Heart left ventricle (tissue), 16 donors: ENCODE results near the gene RSPRY1. TPM values are rescaled to one million over a fixed set of nuclear protein-coding genes. Genes with fewer than 3 reads are reported as not detected.

ENCODE experiments used
- ATAC-seq, 4 donors: fragments of 200-7000 bp; cut with Tn5 transposase; one replicate each; pipeline ENCODE4 v1.9.1; 2020 to 2022; ENCODE audit warnings: moderate library complexity in 4 of 4, mild to moderate bottlenecking in 3 of 4, moderate number of reproducible peaks in 1 of 4
- DNase-seq, 5 donors: peaks; one replicate each; pipeline ENCODE4 v3.0.0-alpha.2; 2020
- H3K27ac ChIP-seq, 12 donors: fragments of 200-600 bp; sonication (generic) in 4 of 12; one replicate each; pipeline versions ENCODE4 v1.5.0 to v1.8.0; 2016 to 2022; ENCODE audit warnings: mild to moderate bottlenecking in 2 of 12
- H3K27me3 ChIP-seq, 9 donors: fragments of 200-600 bp; sonication (generic) in 2 of 9; one replicate each; pipeline versions ENCODE4 v1.5.1 to v1.8.0; 2016 to 2022; ENCODE audit warnings: mild to moderate bottlenecking in 3 of 9
- H3K36me3 ChIP-seq, 9 donors: fragments of 200-600 bp; sonication (generic) in 2 of 9; one replicate each; pipeline versions ENCODE4 v1.5.0 to v1.8.0; 2018 to 2022; ENCODE audit warnings: mild to moderate bottlenecking in 2 of 9
- H3K4me1 ChIP-seq, 12 donors: fragments of 200-600 bp; sonication (generic) in 4 of 12; one replicate each; pipeline versions ENCODE4 v1.5.0 to v1.8.0; 2016 to 2022; ENCODE audit warnings: mild to moderate bottlenecking in 3 of 12
- H3K4me3 ChIP-seq, 12 donors: fragments of 200-600 bp; sonication (generic) in 4 of 12; one replicate each; pipeline versions ENCODE4 v1.5.0 to v1.8.0; 2017 to 2022; ENCODE audit warnings: mild to moderate bottlenecking in 9 of 12, moderate library complexity in 4 of 12
- H3K9me3 ChIP-seq, 12 donors: fragments of 200-600 bp; sonication (generic) in 4 of 12; one replicate each; pipeline versions ENCODE4 v1.5.0 to v1.8.0; 2016 to 2022; ENCODE audit warnings: mild to moderate bottlenecking in 1 of 12
- CTCF ChIP-seq, 12 donors: fragments of 200-600 bp; sonication (generic) in 4 of 12; IDR thresholded peaks; one replicate each; pipeline versions ENCODE4 v1.5.0 to v1.8.0; 2018 to 2022; ENCODE audit warnings: antibody characterized with exemption in 12 of 12, mild to moderate bottlenecking in 5 of 12
- POLR2A ChIP-seq, 2 donors: fragments of 450-650 bp; IDR thresholded peaks; one replicate each; pipeline ENCODE4 v1.6.1; 2017; ENCODE audit warnings: antibody characterized with exemption in 2 of 2, mild to moderate bottlenecking in 2 of 2, moderate library complexity in 2 of 2
- WGBS, 4 donors: extraction: QIAGEN DNeasy Blood & Tissue Kit in 2 of 4; methylation state at CpG; one replicate each; pipeline versions ENCODE4 v1.1.5 to v1.1.7; 2013 to 2018; 5-methylcytosine and 5-hydroxymethylcytosine counted together
- intact Hi-C, 10 donors: fragments of 100-400 bp; cut with DNase I; formaldehyde crosslinking; loops; one replicate each; pipeline versions ENCODE4 v1.11.1 to v1.14.2; 2022
- polyA plus RNA-seq, 2 donors: library from polyadenylated mRNA; stranded (reverse); fragments of 200-250 nt; gene quantifications; one replicate each; pipeline ENCODE4 v1.2.3, GENCODE V29; 2013
- total RNA-seq, 9 donors: library from RNA; depleted of rRNA in 2 of 9; stranded (reverse); fragments of >200 nt in 2 of 9; fragmentation: NEBNext Ultra II Directional in 3 of 9; extraction: Animal tissue kit (Norgen Biotek cat#: 25700) in 3 of 9; gene quantifications; one replicate each; pipeline versions ENCODE4 v1.1.0 to v1.2.4, GENCODE V29; 2016 to 2023
- donor health status: ischemic (EF 13 %, LVEDD 7.1; RV severe dilation, severe dysfunction).
- donor health status: healthy with polysubstance abuse.
- donor health status: DM: no; HTN: yes; CAD: no.
- donor health status: DM: no; HTN: no; CAD: no.
- donor health status: ischemic (EF 25% LVEDD 6.9; RV normal size, moderate dysfunction).
- donor health status: ischemic (EF 25% LVEDD 5.7; RV mildly dilated, moderate dysfunction).
- donor health status: healthy.
- donor health status: DM: yes; HTN: yes; CAD: no.
- donor health status: ischemic (EF 35%, LVEDD 5.7; RV mildly dilated, moderate dysfunction).
- donor health status: nonischemic (EF 11% LVEDD 7.7; RV severe dilation, severe dysfunction).
- donor health status: DM: yes; HTN: yes; CAD: no.
- donor health status: PGD.
- donor health status: ischemic (EF 29% LVEDD 5.4; RV normal size, mild dysfunction).
- donor health status: nonischemic (EF 23%, LVEDD 6.1; RV moderate dilation, normal function).

RSPRY1 gene
- total and polyA plus RNA-seq, 11 donors = 5.4 to 22.9 (median 17.1) TPM

DNA sequence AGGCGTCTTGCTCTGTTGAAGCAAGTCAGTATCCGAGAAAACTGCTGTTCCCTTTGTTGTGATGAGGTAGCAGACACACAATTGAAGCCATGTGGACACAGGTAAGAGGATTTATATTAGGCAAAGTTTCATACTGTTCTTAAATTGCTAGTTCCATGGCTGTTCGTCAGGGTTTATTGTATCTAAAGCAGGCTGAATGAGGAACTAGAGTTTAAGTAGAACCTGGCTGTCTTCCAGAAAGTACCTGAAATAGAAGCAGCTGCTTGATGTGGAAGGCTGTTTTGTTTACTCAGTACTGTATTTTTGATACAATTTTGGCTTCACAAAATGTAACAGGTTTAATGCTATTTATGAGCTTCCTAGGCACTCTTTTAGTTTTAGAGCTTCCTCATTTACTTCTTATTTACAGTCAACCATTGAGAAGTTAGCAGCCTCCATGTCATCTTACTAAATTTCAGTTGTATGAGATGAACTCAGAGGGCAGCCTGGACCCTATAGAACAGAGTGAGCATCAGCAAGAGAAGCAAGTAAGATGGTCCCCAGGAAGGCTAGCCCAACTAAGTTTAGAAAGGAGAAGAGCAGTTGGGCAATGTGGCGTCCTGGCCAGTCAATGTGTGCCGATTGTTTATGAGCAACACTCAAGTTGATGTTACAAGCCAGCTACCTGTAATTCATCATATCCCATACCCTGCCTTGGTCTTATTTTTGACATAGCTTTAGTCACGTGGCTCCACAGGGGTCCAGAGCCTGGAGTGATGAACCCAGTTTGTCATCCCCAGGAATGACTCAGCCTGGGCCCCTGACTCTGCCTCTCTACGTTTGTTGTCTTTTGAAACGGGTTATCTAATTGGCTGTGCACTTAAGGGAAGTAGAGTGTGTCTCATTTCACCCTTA lies 49.2 kb downstream of the RSPRY1 start:
- H3K27ac ChIP-seq = peak overlapping the region in 5 of 12 donors; percentile 5 to 72 (median 65)
- DNase-seq = no peak
- intact Hi-C loops = loop anchor here in 1 of 10 donors (5.0 kb wide), 1 partner anchor 43 kb away; no protein-coding TSS in a partner anchor
- 66 to 79% (median 72%) methylated on average over 8 of the region's 8 CpGs for WGBS, 4 donors
- H3K27me3 ChIP-seq = no peaks in the 10 kb centered on the region
- H3K9me3 ChIP-seq = no peaks in the 10 kb centered on the region
- peaks cover 4 to 99% (median 95%) of the 10 kb centered on the region in 9 donors for H3K36me3 ChIP-seq
- ATAC-seq = peak in 3 of 4 donors; percentile 13 to 25 (median 17)
- no peak overlapping the region for H3K4me3 ChIP-seq
- no peak for TF ChIP-seq POLR2A (IDR thresholded peaks at IDR 0.05)
- no peak for TF ChIP-seq CTCF (IDR thresholded peaks at IDR 0.05)
- peaks cover 0 to 24% (median 7%) of the 10 kb centered on the region in 12 donors for H3K4me1 ChIP-seq

DNA sequence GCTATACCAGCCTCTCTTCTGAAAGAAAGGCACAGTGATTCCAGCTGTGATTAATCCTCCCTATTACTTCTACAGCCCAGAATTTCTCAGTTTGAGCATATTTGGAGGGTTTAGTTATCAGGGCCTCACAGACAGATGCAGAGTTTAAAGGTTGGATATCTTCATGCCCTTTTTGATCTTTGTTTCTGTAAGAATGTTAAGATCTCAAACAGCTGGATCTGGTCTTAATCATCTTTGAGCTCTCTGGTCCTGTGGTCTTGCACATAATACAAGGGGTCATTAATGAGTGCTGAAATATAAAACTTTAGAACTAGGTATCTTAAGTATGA lies 49.9 kb downstream of the RSPRY1 start:
- Histone ChIP-seq H3K4me1 (peaks cover 0 to 24% (median 8%) of the 10 kb centered on the region in 12 donors), H3K27ac (no peak overlapping the region), H3K27me3 (no peaks in the 10 kb centered on the region), H3K36me3 (peaks cover 4 to 98% (median 89%) of the 10 kb centered on the region in 9 donors), H3K4me3 (no peak overlapping the region), H3K9me3 (no peaks in the 10 kb centered on the region)
- no peak for ATAC-seq
- intact Hi-C loops = loop anchor here in 1 of 10 donors (5.0 kb wide), 1 partner anchor 44 kb away; no protein-coding TSS in a partner anchor
- no peak for DNase-seq
- no peak for TF ChIP-seq CTCF (IDR thresholded peaks at IDR 0.05)
- no peak for TF ChIP-seq POLR2A (IDR thresholded peaks at IDR 0.05)

GRCh38 chr16:57238682-57239081 lies 52.6 kb downstream of the RSPRY1 start:
- WGBS, 4 donors = 81 to 90% (median 87%) methylated on average over 2 of the region's 2 CpGs
- H3K27ac ChIP-seq = no peak overlapping the region
- peaks cover 0 to 20% (median 8%) of the 10 kb centered on the region in 12 donors for H3K4me1 ChIP-seq
- no peaks in the 10 kb centered on the region for H3K9me3 ChIP-seq
- H3K27me3 ChIP-seq = no peaks in the 10 kb centered on the region
- H3K36me3 ChIP-seq = peaks cover 0 to 71% (median 62%) of the 10 kb centered on the region in 9 donors
- no peak for TF ChIP-seq POLR2A (IDR thresholded peaks at IDR 0.05)
- TF ChIP-seq CTCF (IDR thresholded peaks at IDR 0.05) = no peak
- no peak overlapping the region for H3K4me3 ChIP-seq
- ATAC-seq = no peak
- intact Hi-C loops = loop anchor here in 1 of 10 donors (5.0 kb wide), 1 partner anchor 46 kb away; no protein-coding TSS in a partner anchor
- DNase-seq = no peak

DNA sequence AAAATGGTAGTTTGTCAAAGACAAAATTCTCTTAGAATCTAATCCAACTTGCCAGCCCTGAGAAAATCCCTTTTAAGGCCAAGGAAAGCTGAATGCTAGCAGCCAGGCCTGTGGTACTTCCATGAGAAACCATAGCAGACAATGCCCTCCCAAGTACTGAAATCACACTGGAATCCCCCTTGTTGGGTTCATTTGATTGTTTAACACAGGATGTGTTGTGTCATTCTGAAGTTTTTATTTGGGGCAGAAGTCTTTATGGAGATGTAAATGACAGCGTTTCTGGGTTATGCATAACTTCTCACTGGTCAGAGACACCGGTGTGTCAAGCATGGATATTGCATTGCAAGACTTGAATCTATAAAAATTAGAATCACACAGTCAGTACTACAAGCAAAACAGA lies 53.0 kb downstream of the RSPRY1 start:
- TF ChIP-seq POLR2A (IDR thresholded peaks at IDR 0.05) = no peak
- no peak for TF ChIP-seq CTCF (IDR thresholded peaks at IDR 0.05)
- no peak overlapping the region for H3K4me3 ChIP-seq
- DNase-seq (no peak), ATAC-seq (no peak)
- H3K36me3 ChIP-seq = peaks cover 0 to 67% (median 58%) of the 10 kb centered on the region in 9 donors
- H3K4me1 ChIP-seq = peaks cover 0 to 18% (median 6%) of the 10 kb centered on the region in 12 donors
- no peaks in the 10 kb centered on the region for H3K9me3 ChIP-seq
- intact Hi-C loops = loop anchor here in 1 of 10 donors (5.0 kb wide), 1 partner anchor 47 kb away; no protein-coding TSS in a partner anchor
- H3K27me3 ChIP-seq = no peaks in the 10 kb centered on the region
- H3K27ac ChIP-seq = no peak overlapping the region
- 58 to 79% (median 75%) methylated on average over 2 of the region's 2 CpGs for WGBS, 4 donors
